ENCODE data around the gene EMC8.

EMC8 gene

GRCh38 chr16:85793662-85794298 is 5.6 kb downstream of the EMC8 start:
- Histone ChIP-seq H3K27ac (ENCODE audit: low read depth, low read length) (no peak overlapping the region), H3K9ac (ENCODE audit: low read length in 5 of 5) (no peak overlapping the region), H3K27me3 (ENCODE audit: control insufficient read depth in 5 of 5, insufficient read depth in 4 of 5, low read length in 5 of 5) (no peaks in the 10 kb centered on the region), H3K4me1 (ENCODE audit: control insufficient read depth in 5 of 5, insufficient read depth in 5 of 5, low read length in 5 of 5) (peaks cover 6 to 52% (median 17%) of the 10 kb centered on the region in 5 donors), H3K36me3 (ENCODE audit: control insufficient read depth in 5 of 5, insufficient read depth in 5 of 5, low read length in 5 of 5) (peaks cover 0 to 60% (median 41%) of the 10 kb centered on the region in 5 donors), H3K4me3 (ENCODE audit: low read depth in 1 of 5, low read length in 5 of 5) (no peak overlapping the region), H3K9me3 (ENCODE audit: control insufficient read depth in 5 of 5, low read length in 5 of 5) (peaks cover 0 to 5% (median 0%) of the 10 kb centered on the region in 5 donors)

GRCh38 chr16:85789773-85790172 is 9.6 kb downstream of the EMC8 start:
- Histone ChIP-seq H3K36me3 (ENCODE audit: control insufficient read depth in 5 of 5, insufficient read depth in 5 of 5, low read length in 5 of 5) (peaks cover 0 to 73% (median 50%) of the 10 kb centered on the region in 5 donors), H3K27ac (ENCODE audit: low read depth, low read length) (no peak overlapping the region), H3K9ac (ENCODE audit: low read length in 5 of 5) (no peak overlapping the region), H3K9me3 (ENCODE audit: control insufficient read depth in 5 of 5, low read length in 5 of 5) (peaks cover 0 to 5% (median 0%) of the 10 kb centered on the region in 5 donors), H3K4me1 (ENCODE audit: control insufficient read depth in 5 of 5, insufficient read depth in 5 of 5, low read length in 5 of 5) (peaks cover 0 to 19% (median 0%) of the 10 kb centered on the region in 5 donors), H3K27me3 (ENCODE audit: control insufficient read depth in 5 of 5, insufficient read depth in 4 of 5, low read length in 5 of 5) (no peaks in the 10 kb centered on the region), H3K4me3 (ENCODE audit: low read depth in 1 of 5, low read length in 5 of 5) (no peak overlapping the region)

- no peaks in the 10 kb centered on the region for H3K27me3 ChIP-seq (ENCODE audit: control insufficient read depth in 5 of 5, insufficient read depth in 4 of 5, low read length in 5 of 5)
- H3K36me3 ChIP-seq (ENCODE audit: control insufficient read depth in 5 of 5, insufficient read depth in 5 of 5, low read length in 5 of 5) = peaks cover 0 to 68% (median 48%) of the 10 kb centered on the region in 5 donors
- H3K9me3 ChIP-seq (ENCODE audit: control insufficient read depth in 5 of 5, low read length in 5 of 5) = peaks cover 0 to 5% (median 0%) of the 10 kb centered on the region in 5 donors
- no peak overlapping the region for H3K27ac ChIP-seq (ENCODE audit: low read depth, low read length)
- no peak overlapping the region for H3K4me3 ChIP-seq (ENCODE audit: low read depth in 1 of 5, low read length in 5 of 5)
- H3K4me1 ChIP-seq (ENCODE audit: control insufficient read depth in 5 of 5, insufficient read depth in 5 of 5, low read length in 5 of 5) = peaks cover 0 to 17% (median 0%) of the 10 kb centered on the region in 5 donors
- H3K9ac ChIP-seq (ENCODE audit: low read length in 5 of 5) = no peak overlapping the region
Measured at GRCh38 chr16:85788819-85789218, 10.5 kb downstream of the EMC8 start.

GRCh38 chr16:85785927-85786326 is 13.4 kb downstream of the EMC8 start:
- Histone ChIP-seq H3K9ac (ENCODE audit: low read length in 5 of 5) (no peak overlapping the region), H3K4me3 (ENCODE audit: low read depth in 1 of 5, low read length in 5 of 5) (no peak overlapping the region), H3K4me1 (ENCODE audit: control insufficient read depth in 5 of 5, insufficient read depth in 5 of 5, low read length in 5 of 5) (peaks cover 0 to 24% (median 7%) of the 10 kb centered on the region in 5 donors), H3K36me3 (ENCODE audit: control insufficient read depth in 5 of 5, insufficient read depth in 5 of 5, low read length in 5 of 5) (peaks cover 0 to 58% (median 39%) of the 10 kb centered on the region in 5 donors), H3K9me3 (ENCODE audit: control insufficient read depth in 5 of 5, low read length in 5 of 5) (no peaks in the 10 kb centered on the region), H3K27ac (ENCODE audit: low read depth, low read length) (no peak overlapping the region), H3K27me3 (ENCODE audit: control insufficient read depth in 5 of 5, insufficient read depth in 4 of 5, low read length in 5 of 5) (no peaks in the 10 kb centered on the region)

- Histone ChIP-seq H3K9ac (ENCODE audit: low read length in 5 of 5) (no peak overlapping the region), H3K4me3 (ENCODE audit: low read depth in 1 of 5, low read length in 5 of 5) (no peak overlapping the region), H3K36me3 (ENCODE audit: control insufficient read depth in 5 of 5, insufficient read depth in 5 of 5, low read length in 5 of 5) (peaks cover 0 to 69% (median 50%) of the 10 kb centered on the region in 5 donors), H3K27ac (ENCODE audit: low read depth, low read length) (no peak overlapping the region), H3K4me1 (ENCODE audit: control insufficient read depth in 5 of 5, insufficient read depth in 5 of 5, low read length in 5 of 5) (peaks cover 0 to 15% (median 7%) of the 10 kb centered on the region in 5 donors), H3K9me3 (ENCODE audit: control insufficient read depth in 5 of 5, low read length in 5 of 5) (no peaks in the 10 kb centered on the region), H3K27me3 (ENCODE audit: control insufficient read depth in 5 of 5, insufficient read depth in 4 of 5, low read length in 5 of 5) (no peaks in the 10 kb centered on the region)
Measured at GRCh38 chr16:85784813-85785212, 14.5 kb downstream of the EMC8 start.

GRCh38 chr16:85783441-85783840 is 15.9 kb downstream of the EMC8 start:
- no peaks in the 10 kb centered on the region for H3K27me3 ChIP-seq (ENCODE audit: control insufficient read depth in 5 of 5, insufficient read depth in 4 of 5, low read length in 5 of 5)
- no peak overlapping the region for H3K9ac ChIP-seq (ENCODE audit: low read length in 5 of 5)
- peaks cover 0 to 75% (median 57%) of the 10 kb centered on the region in 5 donors for H3K36me3 ChIP-seq (ENCODE audit: control insufficient read depth in 5 of 5, insufficient read depth in 5 of 5, low read length in 5 of 5)
- H3K4me3 ChIP-seq (ENCODE audit: low read depth in 1 of 5, low read length in 5 of 5) = no peak overlapping the region
- no peaks in the 10 kb centered on the region for H3K9me3 ChIP-seq (ENCODE audit: control insufficient read depth in 5 of 5, low read length in 5 of 5)
- H3K4me1 ChIP-seq (ENCODE audit: control insufficient read depth in 5 of 5, insufficient read depth in 5 of 5, low read length in 5 of 5) = peaks cover 0 to 19% (median 6%) of the 10 kb centered on the region in 5 donors
- H3K27ac ChIP-seq (ENCODE audit: low read depth, low read length) = no peak overlapping the region

- H3K4me1 ChIP-seq (ENCODE audit: control insufficient read depth in 5 of 5, insufficient read depth in 5 of 5, low read length in 5 of 5) = peaks cover 0 to 29% (median 7%) of the 10 kb centered on the region in 5 donors
- H3K9ac ChIP-seq (ENCODE audit: low read length in 5 of 5) = peak overlapping the region in 1 of 5 donors; percentile 7
- H3K27ac ChIP-seq (ENCODE audit: low read depth, low read length) = no peak overlapping the region
- H3K36me3 ChIP-seq (ENCODE audit: control insufficient read depth in 5 of 5, insufficient read depth in 5 of 5, low read length in 5 of 5) = peaks cover 0 to 75% (median 57%) of the 10 kb centered on the region in 5 donors
- no peaks in the 10 kb centered on the region for H3K27me3 ChIP-seq (ENCODE audit: control insufficient read depth in 5 of 5, insufficient read depth in 4 of 5, low read length in 5 of 5)
- no peaks in the 10 kb centered on the region for H3K9me3 ChIP-seq (ENCODE audit: control insufficient read depth in 5 of 5, low read length in 5 of 5)
- no peak overlapping the region for H3K4me3 ChIP-seq (ENCODE audit: low read depth in 1 of 5, low read length in 5 of 5)
Measured at GRCh38 chr16:85782451-85782850, 16.9 kb downstream of the EMC8 start.

- H3K4me1 ChIP-seq (ENCODE audit: control insufficient read depth in 5 of 5, insufficient read depth in 5 of 5, low read length in 5 of 5) = peaks cover 0 to 29% (median 7%) of the 10 kb centered on the region in 5 donors
- H3K27me3 ChIP-seq (ENCODE audit: control insufficient read depth in 5 of 5, insufficient read depth in 4 of 5, low read length in 5 of 5) = no peaks in the 10 kb centered on the region
- H3K4me3 ChIP-seq (ENCODE audit: low read depth in 1 of 5, low read length in 5 of 5) = no peak overlapping the region
- H3K36me3 ChIP-seq (ENCODE audit: control insufficient read depth in 5 of 5, insufficient read depth in 5 of 5, low read length in 5 of 5) = peaks cover 0 to 75% (median 53%) of the 10 kb centered on the region in 5 donors
- H3K9me3 ChIP-seq (ENCODE audit: control insufficient read depth in 5 of 5, low read length in 5 of 5) = no peaks in the 10 kb centered on the region
- no peak overlapping the region for H3K27ac ChIP-seq (ENCODE audit: low read depth, low read length)
- H3K9ac ChIP-seq (ENCODE audit: low read length in 5 of 5) = no peak overlapping the region
Measured at GRCh38 chr16:85781695-85782370, 17.5 kb downstream of the EMC8 start.

- Histone ChIP-seq H3K27ac (ENCODE audit: low read depth, low read length) (no peak overlapping the region), H3K4me3 (ENCODE audit: low read depth in 1 of 5, low read length in 5 of 5) (no peak overlapping the region), H3K9me3 (ENCODE audit: control insufficient read depth in 5 of 5, low read length in 5 of 5) (no peaks in the 10 kb centered on the region), H3K27me3 (ENCODE audit: control insufficient read depth in 5 of 5, insufficient read depth in 4 of 5, low read length in 5 of 5) (no peaks in the 10 kb centered on the region), H3K9ac (ENCODE audit: low read length in 5 of 5) (no peak overlapping the region), H3K36me3 (ENCODE audit: control insufficient read depth in 5 of 5, insufficient read depth in 5 of 5, low read length in 5 of 5) (peaks cover 0 to 71% (median 47%) of the 10 kb centered on the region in 5 donors), H3K4me1 (ENCODE audit: control insufficient read depth in 5 of 5, insufficient read depth in 5 of 5, low read length in 5 of 5) (peaks cover 0 to 29% (median 7%) of the 10 kb centered on the region in 5 donors)
Measured at GRCh38 chr16:85781156-85781555, 18.2 kb downstream of the EMC8 start.

- Histone ChIP-seq H3K9ac (ENCODE audit: low read length in 5 of 5) (no peak overlapping the region), H3K27me3 (ENCODE audit: control insufficient read depth in 5 of 5, insufficient read depth in 4 of 5, low read length in 5 of 5) (no peaks in the 10 kb centered on the region), H3K9me3 (ENCODE audit: control insufficient read depth in 5 of 5, low read length in 5 of 5) (no peaks in the 10 kb centered on the region), H3K4me3 (ENCODE audit: low read depth in 1 of 5, low read length in 5 of 5) (no peak overlapping the region), H3K27ac (ENCODE audit: low read depth, low read length) (no peak overlapping the region), H3K36me3 (ENCODE audit: control insufficient read depth in 5 of 5, insufficient read depth in 5 of 5, low read length in 5 of 5) (peaks cover 0 to 70% (median 43%) of the 10 kb centered on the region in 5 donors), H3K4me1 (ENCODE audit: control insufficient read depth in 5 of 5, insufficient read depth in 5 of 5, low read length in 5 of 5) (peaks cover 0 to 29% (median 7%) of the 10 kb centered on the region in 5 donors)
Measured at GRCh38 chr16:85780281-85780680, 19.1 kb downstream of the EMC8 start.
